ENCODE results near the gene RBM7. TPM values are rescaled to one million over a fixed set of nuclear protein-coding genes. Genes with fewer than 3 reads are reported as not detected.

The RBM7 gene
- total RNA-seq, 2 donors from 2014 or later, result 12.1 to 13.2 TPM

DNA sequence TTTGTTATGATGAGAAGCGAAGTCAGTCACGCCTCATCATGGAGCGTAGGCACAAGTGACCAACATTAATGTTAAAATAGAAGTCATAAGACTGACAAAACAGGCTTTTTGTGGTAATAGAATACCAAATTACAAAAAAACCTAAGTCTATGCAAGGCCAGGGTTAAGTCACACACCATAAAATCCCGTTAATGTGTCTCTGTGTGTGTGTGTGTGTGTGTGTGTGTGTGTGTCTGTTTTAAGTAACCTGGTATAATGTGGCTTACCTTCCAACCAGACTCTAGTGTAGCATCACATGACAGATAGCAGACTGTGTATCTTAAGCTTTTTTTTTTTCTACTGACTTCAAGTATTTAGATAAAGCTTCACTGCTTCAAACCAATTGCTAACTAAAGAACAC, 38.1 kb upstream of the RBM7 start:
- TF ChIP-seq, protein P1, sequence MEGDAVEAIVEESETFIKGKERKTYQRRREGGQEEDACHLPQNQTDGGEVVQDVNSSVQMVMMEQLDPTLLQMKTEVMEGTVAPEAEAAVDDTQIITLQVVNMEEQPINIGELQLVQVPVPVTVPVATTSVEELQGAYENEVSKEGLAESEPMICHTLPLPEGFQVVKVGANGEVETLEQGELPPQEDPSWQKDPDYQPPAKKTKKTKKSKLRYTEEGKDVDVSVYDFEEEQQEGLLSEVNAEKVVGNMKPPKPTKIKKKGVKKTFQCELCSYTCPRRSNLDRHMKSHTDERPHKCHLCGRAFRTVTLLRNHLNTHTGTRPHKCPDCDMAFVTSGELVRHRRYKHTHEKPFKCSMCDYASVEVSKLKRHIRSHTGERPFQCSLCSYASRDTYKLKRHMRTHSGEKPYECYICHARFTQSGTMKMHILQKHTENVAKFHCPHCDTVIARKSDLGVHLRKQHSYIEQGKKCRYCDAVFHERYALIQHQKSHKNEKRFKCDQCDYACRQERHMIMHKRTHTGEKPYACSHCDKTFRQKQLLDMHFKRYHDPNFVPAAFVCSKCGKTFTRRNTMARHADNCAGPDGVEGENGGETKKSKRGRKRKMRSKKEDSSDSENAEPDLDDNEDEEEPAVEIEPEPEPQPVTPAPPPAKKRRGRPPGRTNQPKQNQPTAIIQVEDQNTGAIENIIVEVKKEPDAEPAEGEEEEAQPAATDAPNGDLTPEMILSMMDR (IDR thresholded peaks at IDR 0.05), result no peak
- H3K36me3 ChIP-seq, result no peaks in the 10 kb centered on the region
- no peak overlapping the region for H3K27ac ChIP-seq
- no peak overlapping the region for H3K4me3 ChIP-seq
- DNase-seq (ENCODE audit: low spot score), result no peak
- H3K4me1 ChIP-seq, result no peaks in the 10 kb centered on the region
- H3K27me3 ChIP-seq, result no peaks in the 10 kb centered on the region
- H3K9me3 ChIP-seq, result no peaks in the 10 kb centered on the region

DNA sequence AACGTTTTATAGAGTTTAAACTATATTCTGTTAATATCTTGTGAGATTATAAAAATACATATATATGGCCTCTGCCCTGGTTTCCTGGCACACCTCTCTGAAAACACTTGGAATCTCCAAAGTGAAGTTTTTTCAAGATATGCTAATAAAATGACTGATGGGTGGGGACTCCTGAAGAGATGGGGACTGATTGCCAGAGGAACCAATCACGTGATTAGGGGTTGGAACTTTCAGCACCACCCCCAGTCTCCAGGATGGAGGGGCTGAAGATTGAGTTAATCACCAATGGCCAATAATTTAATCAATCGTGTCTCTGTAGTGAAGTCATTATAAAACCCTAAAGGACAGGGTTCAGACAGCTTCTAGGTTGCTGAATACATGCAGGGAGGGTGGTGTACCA, 37.5 kb upstream of the RBM7 start:
- Histone ChIP-seq H3K27ac (no peak overlapping the region), H3K4me3 (no peak overlapping the region)
- TF ChIP-seq, protein P1 (IDR thresholded peaks at IDR 0.05), result no peak

DNA sequence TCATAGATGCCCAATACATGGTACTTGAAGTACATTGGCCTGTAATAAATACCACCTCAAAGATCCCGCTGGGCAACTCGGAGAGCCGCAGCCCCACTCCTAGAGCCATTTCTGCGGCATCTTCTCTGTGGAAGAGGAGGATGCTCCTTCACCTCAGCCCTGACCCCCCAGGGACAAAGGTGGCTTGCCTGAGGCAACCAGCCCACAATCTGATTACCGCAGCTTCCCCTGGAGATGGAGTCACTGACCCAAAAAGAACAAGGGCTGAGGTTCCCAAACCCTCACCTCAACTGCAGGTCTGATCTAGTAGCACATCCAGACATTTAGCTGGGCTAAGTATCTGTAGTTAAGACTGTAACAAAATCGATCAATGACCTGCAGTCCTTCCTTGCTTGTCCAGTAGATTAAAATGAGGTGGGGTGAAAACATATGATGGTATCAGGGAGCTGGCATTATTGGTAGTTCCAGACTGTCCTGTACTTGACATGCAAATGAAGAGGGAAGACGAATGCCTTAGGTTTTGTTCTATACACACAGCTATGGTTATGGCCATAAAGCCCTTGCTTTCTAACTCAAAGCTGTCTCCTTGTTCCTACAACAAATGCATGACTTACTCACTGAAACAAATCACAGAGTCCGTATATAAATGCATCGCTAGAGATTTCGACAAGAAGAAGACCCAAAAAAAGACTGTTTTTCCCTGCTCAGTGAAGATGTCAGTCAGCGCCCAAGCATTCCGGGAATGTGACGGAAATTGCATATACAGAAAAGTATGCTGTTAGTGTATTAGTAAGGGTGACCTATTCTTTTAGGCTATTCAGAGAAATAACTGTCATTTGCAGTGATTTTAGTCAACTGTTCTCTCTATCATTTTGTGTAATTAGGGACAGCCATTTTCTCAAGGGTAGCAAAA, 33.9 kb upstream of the RBM7 start:
- Histone ChIP-seq H3K9me3 (no peaks in the 10 kb centered on the region), H3K4me1 (no peaks in the 10 kb centered on the region), H3K27me3 (no peaks in the 10 kb centered on the region), H3K4me3 (no peak overlapping the region), H3K27ac (no peak overlapping the region), H3K36me3 (no peaks in the 10 kb centered on the region)
- TF ChIP-seq, protein P1 (IDR thresholded peaks at IDR 0.05), result no peak
- no peak for DNase-seq (ENCODE audit: low spot score)

More for the DNA sequence above, 37.5 kb upstream of the RBM7 start:
- no peaks in the 10 kb centered on the region for H3K4me1 ChIP-seq
- DNase-seq (ENCODE audit: low spot score), result no peak
- no peaks in the 10 kb centered on the region for H3K9me3 ChIP-seq
- no peaks in the 10 kb centered on the region for H3K27me3 ChIP-seq
- H3K36me3 ChIP-seq, result no peaks in the 10 kb centered on the region

DNA sequence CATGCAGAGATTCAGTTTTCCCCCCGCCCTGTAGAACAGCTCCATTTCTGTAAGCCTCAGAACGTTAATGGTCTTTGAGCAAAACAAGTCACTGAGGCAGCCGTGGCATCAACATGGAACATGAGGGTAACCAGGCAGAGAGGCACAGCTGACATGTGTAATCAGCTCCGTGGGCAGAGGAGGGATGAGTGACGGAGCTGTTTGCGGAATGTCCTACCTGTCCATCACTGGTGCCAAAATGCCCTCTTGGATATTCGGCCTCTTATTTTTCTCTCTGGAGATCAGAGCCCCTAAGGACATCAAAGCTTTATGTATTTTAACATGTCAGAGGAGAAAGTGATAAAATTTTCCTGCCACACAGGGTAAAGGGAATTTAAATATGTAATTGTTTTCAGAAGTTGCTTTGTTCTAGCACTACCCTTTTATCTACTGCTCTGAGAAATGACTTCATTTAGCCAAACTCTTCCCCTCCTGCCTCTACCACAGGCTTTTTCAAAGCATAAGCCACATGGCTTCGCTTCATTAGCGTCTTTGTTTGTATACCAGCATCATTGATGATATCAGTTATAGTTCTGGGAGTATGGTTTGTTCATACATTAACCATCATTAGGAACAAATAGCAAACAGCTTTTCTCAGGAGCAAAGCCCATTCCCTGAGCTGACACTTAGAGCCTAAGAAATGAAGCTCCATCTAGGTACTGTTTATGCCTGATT, 33.1 kb upstream of the RBM7 start:
- Histone ChIP-seq H3K27me3 (no peaks in the 10 kb centered on the region), H3K27ac (no peak overlapping the region), H3K4me1 (no peaks in the 10 kb centered on the region), H3K4me3 (no peak overlapping the region), H3K9me3 (no peaks in the 10 kb centered on the region), H3K36me3 (no peaks in the 10 kb centered on the region)
- TF ChIP-seq, protein P1 (IDR thresholded peaks at IDR 0.05), result no peak
- DNase-seq (ENCODE audit: low spot score), result no peak

DNA sequence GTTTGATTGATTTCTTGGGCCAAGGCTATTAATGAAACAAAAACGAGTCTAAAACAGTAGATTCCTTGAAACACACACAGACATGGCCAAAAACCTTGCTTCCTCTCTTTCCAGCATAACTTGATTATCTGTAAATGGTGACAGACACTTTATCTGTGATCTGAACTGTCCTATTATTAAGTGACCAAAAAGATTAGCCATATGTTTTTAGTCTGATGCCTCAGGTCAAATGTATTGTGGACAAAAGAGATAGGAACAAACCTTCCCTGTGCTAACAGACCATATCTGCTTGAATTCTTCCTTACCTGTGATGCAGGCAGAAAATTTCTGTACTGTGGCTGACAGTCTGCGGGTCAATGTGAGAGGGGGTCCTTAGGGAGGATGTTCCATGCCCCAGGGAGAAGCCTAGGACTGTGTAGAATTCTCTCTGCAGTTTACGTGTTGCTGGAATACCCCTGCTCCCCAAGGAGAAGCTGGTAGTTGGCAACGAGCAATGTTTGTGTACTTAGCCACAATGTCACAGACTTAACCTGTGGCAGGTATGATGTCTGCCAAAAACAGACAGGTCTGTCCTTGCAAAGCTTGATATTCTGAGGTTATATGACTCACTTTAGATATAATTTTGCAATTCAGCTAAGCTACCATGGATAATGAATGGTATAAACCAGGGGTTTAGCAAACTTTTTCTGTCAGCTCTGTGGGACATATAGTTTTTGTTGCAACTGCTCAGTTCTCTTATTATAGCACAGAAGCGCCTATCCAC, 31.4 kb upstream of the RBM7 start:
- Histone ChIP-seq H3K4me3 (no peak overlapping the region), H3K9me3 (no peaks in the 10 kb centered on the region), H3K27ac (no peak overlapping the region), H3K27me3 (no peaks in the 10 kb centered on the region), H3K36me3 (no peaks in the 10 kb centered on the region), H3K4me1 (no peaks in the 10 kb centered on the region)
- TF ChIP-seq, protein P1 (IDR thresholded peaks at IDR 0.05), result no peak
- no peak for DNase-seq (ENCODE audit: low spot score)

Data from right atrium auricular region (tissue), 2 donors.